ENCODE data around the gene ZBTB4.

- TF ChIP-seq POLR2A (IDR thresholded peaks at IDR 0.05; ENCODE audit: low read depth, low read length) (no peak), POLR2AphosphoS5 (IDR thresholded peaks at IDR 0.05; ENCODE audit: low read depth, low read length) (no peak), TAF1 (IDR thresholded peaks at IDR 0.05; ENCODE audit: borderline replicate concordance, low read depth, low read length) (no peak)
These were observed 58.2 kb downstream of the ZBTB4 start for GRCh38 chr17:7421186-7421585.
